HG02943 (cell line): Measurements from ENCODE around the gene PANK1.
"Not testable (repeated sequence)": the region's sequence is repeated elsewhere in the genome, so short reads cannot be mapped to it uniquely, and the experiment has no call there.

Experiments used
- ATAC-seq: cut with Tn5 transposase; IDR thresholded peaks from one replicate; pipeline ENCODE4 v1.9.1; 2021; ENCODE audit warnings: mild to moderate bottlenecking, low read depth, moderate library complexity; ENCODE audit not compliant: unreplicated experiment

PANK1 gene

GRCh38 chr10:89576022-89576421 is 69.0 kb downstream of the PANK1 start:
- ATAC-seq = no peak

- no peak for ATAC-seq
Measured at GRCh38 chr10:89575031-89575430, 70.0 kb downstream of the PANK1 start.

GRCh38 chr10:89574368-89574767 is 70.7 kb downstream of the PANK1 start:
- ATAC-seq = no peak

- ATAC-seq = no peak
Measured at GRCh38 chr10:89567576-89568245, 77.3 kb downstream of the PANK1 start.

GRCh38 chr10:89566992-89567391 is 78.0 kb downstream of the PANK1 start:
- ATAC-seq = no peak

- ATAC-seq = no peak
Measured at GRCh38 chr10:89566095-89566950, 78.7 kb downstream of the PANK1 start.

GRCh38 chr10:89565180-89565579 is 79.9 kb downstream of the PANK1 start:
- ATAC-seq = no peak

- ATAC-seq = no peak
Measured at GRCh38 chr10:89563861-89564478, 81.1 kb downstream of the PANK1 start.

GRCh38 chr10:89563311-89563710 is 81.7 kb downstream of the PANK1 start:
- ATAC-seq = no peak

GRCh38 chr10:89556600-89556999 is 88.4 kb downstream of the PANK1 start:
- no peak for ATAC-seq

- no peak for ATAC-seq
Measured at GRCh38 chr10:89555688-89556445, 89.2 kb downstream of the PANK1 start.

GRCh38 chr10:89554433-89554832 is 90.6 kb downstream of the PANK1 start:
- no peak for ATAC-seq

- ATAC-seq = no peak
Measured at GRCh38 chr10:89553064-89553734, 91.8 kb downstream of the PANK1 start.

GRCh38 chr10:89552213-89552612 is 92.8 kb downstream of the PANK1 start:
- ATAC-seq = no peak

GRCh38 chr10:89550509-89550908 is 94.5 kb downstream of the PANK1 start:
- ATAC-seq = no peak

- ATAC-seq = no peak
Measured at GRCh38 chr10:89549510-89549909, 95.5 kb downstream of the PANK1 start.

GRCh38 chr10:89548673-89549072 is 96.4 kb downstream of the PANK1 start:
- ATAC-seq = no peak

- no peak for ATAC-seq
Measured at GRCh38 chr10:89547853-89548513, 97.1 kb downstream of the PANK1 start.

- ATAC-seq = not testable (repeated sequence)
Measured at GRCh38 chr10:89546651-89547050, 98.4 kb downstream of the PANK1 start.

GRCh38 chr10:89543841-89544240 is 101.2 kb downstream of the PANK1 start:
- ATAC-seq = no peak
